ENCODE data around the gene ITPRIPL2. TPM values are rescaled to one million over a fixed set of nuclear protein-coding genes. Genes with fewer than 3 reads are reported as not detected.
A peak's percentile ranks its signal among the peaks of the same experiment; 100 is the strongest.

The ITPRIPL2 gene
- total and polyA plus RNA-seq, 2 of the 13 experiments (the other 11 are each of a cell fraction or from before 2014, with no cell fraction given), result 5.9 to 12.6 TPM

DNA sequence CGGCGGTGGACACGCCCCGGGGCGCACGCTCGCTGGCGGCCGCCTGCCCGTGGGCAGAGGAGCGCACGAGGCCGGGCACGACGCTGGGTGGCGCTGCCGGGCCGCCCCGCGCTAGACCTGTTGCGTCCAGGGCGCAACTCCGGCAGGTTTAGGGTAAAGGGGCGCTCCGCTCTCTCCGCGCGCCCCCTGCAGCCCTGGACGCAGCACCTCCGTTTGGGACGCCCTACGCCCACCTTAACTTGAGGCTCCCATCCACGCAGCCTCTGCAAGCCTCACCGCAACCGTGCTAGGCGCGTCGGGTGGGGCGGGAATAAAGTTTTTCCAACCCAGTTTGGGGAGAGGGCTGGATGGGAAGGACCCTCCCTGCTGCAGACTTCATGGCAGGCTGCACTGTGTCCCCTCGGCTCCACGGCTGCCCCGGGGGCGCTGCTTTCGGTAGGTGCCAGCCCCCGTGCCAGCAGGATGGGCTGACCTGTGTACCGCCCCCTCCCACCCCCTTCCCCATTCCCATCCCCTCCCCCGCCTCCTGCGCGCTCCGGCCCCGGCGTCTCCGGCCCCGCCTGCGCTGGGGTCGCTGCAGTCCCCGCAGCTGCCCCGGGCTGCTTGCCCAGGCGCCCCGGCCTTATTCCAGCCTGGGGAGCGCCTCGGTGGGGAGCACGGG is 54.1 kb downstream of the ITPRIPL2 start, which contains the start of gene SYT17 (continued):
- TF ChIP-seq ZNF747 (CRISPR knock-in tag; IDR thresholded peaks at IDR 0.05; ENCODE audit: borderline replicate concordance) (no peak), BCL6 (CRISPR knock-in tag; IDR thresholded peaks at IDR 0.05) (no peak), MEIS1 (CRISPR knock-in tag; IDR thresholded peaks at IDR 0.05; ENCODE audit: borderline replicate concordance) (no peak), ZNF775 (CRISPR knock-in tag; IDR thresholded peaks at IDR 0.05; ENCODE audit: borderline replicate concordance) (no peak), HDAC2 (CRISPR knock-in tag; IDR thresholded peaks at IDR 0.05) (0 out of 2 replicates have a peak, but pooled peaks have one; percentile 55), RFXANK (CRISPR knock-in tag; IDR thresholded peaks at IDR 0.05) (no peak), PHF8 (CRISPR knock-in tag; IDR thresholded peaks at IDR 0.05) (no peak; the same call in 1 of the 2 replicates), KDM2A (CRISPR knock-in tag; IDR thresholded peaks at IDR 0.05; ENCODE audit: borderline replicate concordance, low read depth) (no peak), MED13 (CRISPR knock-in tag; IDR thresholded peaks at IDR 0.05) (0 out of 2 replicates have a peak, but pooled peaks have one; percentile 17), ETV5 (CRISPR knock-in tag; IDR thresholded peaks at IDR 0.05; ENCODE audit: borderline replicate concordance) (no peak), MAFK (conservative IDR thresholded peaks at IDR 0.05 in 1 of 2, IDR thresholded peaks at IDR 0.05 in 1 of 2; ENCODE audit: low read length in 2 of 2) (no peak), ZNF703 (CRISPR knock-in tag; IDR thresholded peaks at IDR 0.05; ENCODE audit: borderline replicate concordance) (no peak), ZIK1 (CRISPR knock-in tag; IDR thresholded peaks at IDR 0.05; ENCODE audit: borderline replicate concordance, low read depth) (no peak), FOSL1 (CRISPR knock-in tag; IDR thresholded peaks at IDR 0.05; ENCODE audit: borderline replicate concordance) (no peak), PAF1 (CRISPR knock-in tag; IDR thresholded peaks at IDR 0.05) (no peak), HMG20A (CRISPR knock-in tag; IDR thresholded peaks at IDR 0.05; ENCODE audit: borderline replicate concordance) (no peak), HHEX (CRISPR knock-in tag; IDR thresholded peaks at IDR 0.05) (no peak)
- TF ChIP-seq, protein P1, sequence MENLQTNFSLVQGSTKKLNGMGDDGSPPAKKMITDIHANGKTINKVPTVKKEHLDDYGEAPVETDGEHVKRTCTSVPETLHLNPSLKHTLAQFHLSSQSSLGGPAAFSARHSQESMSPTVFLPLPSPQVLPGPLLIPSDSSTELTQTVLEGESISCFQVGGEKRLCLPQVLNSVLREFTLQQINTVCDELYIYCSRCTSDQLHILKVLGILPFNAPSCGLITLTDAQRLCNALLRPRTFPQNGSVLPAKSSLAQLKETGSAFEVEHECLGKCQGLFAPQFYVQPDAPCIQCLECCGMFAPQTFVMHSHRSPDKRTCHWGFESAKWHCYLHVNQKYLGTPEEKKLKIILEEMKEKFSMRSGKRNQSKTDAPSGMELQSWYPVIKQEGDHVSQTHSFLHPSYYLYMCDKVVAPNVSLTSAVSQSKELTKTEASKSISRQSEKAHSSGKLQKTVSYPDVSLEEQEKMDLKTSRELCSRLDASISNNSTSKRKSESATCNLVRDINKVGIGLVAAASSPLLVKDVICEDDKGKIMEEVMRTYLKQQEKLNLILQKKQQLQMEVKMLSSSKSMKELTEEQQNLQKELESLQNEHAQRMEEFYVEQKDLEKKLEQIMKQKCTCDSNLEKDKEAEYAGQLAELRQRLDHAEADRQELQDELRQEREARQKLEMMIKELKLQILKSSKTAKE (CRISPR knock-in tag; IDR thresholded peaks at IDR 0.05; ENCODE audit: borderline replicate concordance), result no peak
- TF ChIP-seq, protein P2, sequence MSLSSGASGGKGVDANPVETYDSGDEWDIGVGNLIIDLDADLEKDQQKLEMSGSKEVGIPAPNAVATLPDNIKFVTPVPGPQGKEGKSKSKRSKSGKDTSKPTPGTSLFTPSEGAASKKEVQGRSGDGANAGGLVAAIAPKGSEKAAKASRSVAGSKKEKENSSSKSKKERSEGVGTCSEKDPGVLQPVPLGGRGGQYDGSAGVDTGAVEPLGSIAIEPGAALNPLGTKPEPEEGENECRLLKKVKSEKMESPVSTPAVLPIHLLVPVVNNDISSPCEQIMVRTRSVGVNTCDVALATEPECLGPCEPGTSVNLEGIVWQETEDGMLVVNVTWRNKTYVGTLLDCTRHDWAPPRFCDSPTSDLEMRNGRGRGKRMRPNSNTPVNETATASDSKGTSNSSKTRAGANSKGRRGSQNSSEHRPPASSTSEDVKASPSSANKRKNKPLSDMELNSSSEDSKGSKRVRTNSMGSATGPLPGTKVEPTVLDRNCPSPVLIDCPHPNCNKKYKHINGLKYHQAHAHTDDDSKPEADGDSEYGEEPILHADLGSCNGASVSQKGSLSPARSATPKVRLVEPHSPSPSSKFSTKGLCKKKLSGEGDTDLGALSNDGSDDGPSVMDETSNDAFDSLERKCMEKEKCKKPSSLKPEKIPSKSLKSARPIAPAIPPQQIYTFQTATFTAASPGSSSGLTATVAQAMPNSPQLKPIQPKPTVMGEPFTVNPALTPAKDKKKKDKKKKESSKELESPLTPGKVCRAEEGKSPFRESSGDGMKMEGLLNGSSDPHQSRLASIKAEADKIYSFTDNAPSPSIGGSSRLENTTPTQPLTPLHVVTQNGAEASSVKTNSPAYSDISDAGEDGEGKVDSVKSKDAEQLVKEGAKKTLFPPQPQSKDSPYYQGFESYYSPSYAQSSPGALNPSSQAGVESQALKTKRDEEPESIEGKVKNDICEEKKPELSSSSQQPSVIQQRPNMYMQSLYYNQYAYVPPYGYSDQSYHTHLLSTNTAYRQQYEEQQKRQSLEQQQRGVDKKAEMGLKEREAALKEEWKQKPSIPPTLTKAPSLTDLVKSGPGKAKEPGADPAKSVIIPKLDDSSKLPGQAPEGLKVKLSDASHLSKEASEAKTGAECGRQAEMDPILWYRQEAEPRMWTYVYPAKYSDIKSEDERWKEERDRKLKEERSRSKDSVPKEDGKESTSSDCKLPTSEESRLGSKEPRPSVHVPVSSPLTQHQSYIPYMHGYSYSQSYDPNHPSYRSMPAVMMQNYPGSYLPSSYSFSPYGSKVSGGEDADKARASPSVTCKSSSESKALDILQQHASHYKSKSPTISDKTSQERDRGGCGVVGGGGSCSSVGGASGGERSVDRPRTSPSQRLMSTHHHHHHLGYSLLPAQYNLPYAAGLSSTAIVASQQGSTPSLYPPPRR (CRISPR knock-in tag; IDR thresholded peaks at IDR 0.05; ENCODE audit: borderline replicate concordance), result no peak
- TF ChIP-seq, protein P3, sequence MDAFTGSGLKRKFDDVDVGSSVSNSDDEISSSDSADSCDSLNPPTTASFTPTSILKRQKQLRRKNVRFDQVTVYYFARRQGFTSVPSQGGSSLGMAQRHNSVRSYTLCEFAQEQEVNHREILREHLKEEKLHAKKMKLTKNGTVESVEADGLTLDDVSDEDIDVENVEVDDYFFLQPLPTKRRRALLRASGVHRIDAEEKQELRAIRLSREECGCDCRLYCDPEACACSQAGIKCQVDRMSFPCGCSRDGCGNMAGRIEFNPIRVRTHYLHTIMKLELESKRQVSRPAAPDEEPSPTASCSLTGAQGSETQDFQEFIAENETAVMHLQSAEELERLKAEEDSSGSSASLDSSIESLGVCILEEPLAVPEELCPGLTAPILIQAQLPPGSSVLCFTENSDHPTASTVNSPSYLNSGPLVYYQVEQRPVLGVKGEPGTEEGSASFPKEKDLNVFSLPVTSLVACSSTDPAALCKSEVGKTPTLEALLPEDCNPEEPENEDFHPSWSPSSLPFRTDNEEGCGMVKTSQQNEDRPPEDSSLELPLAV (CRISPR knock-in tag; conservative IDR thresholded peaks at IDR 0.05; ENCODE audit: low read depth), result no peak

All from HepG2 (cell line).